SKM-1 (cell line): Measurements from ENCODE around the gene ITGA8.
"Not testable (repeated sequence)": the region's sequence is repeated elsewhere in the genome, so short reads cannot be mapped to it uniquely, and the experiment has no call there.

Experiments
- DNase-seq: peaks from one replicate; lab custom pipeline; 2025; ENCODE audit not compliant: unreplicated experiment; lab: John Stamatoyannopoulos, UW

Gene ITGA8

DNA sequence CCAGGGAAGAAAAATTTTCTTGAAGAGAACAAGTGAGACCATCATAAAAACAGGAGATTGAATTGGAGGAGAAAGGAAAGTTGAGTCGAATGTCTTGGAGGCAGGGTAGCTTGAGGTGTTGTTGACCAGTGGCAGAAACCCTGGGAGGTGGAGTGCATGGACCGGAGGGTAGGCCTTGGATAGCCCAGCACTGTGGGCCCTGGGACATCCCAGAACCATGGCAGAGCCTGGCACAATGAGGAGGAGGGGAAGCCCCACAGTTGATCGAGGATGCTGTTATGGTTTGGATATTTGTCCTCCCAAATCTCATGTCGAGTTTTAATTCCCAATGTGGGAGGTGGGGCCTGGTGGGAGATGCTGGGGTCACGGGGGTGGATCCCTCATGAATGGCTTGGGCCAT is 157.1 kb downstream of the ITGA8 start:
- DNase-seq, result no peak

DNA sequence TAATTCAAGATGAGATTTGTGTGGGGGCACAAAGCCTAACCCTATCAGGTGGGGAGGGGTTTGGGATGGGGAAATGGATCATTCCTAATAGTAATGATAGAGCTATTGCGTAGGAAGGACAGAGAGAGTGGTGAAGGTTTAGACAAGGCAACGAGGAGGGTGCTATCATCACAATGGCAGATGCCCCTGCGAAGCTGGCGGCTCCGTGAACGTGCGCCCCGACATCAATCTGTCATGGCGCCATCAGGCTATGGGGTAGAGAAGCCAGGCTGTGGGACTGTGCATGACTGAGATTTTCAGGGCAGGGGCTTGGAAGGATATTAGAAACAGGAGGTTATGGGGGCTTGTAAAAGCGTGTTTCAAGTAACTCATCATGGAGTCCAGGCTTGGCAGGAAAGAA is 157.6 kb downstream of the ITGA8 start:
- DNase-seq, result no peak

GRCh38 chr10:15558136-15558535 is 161.6 kb downstream of the ITGA8 start:
- no peak for DNase-seq

GRCh38 chr10:15557168-15557567 is 162.6 kb downstream of the ITGA8 start:
- DNase-seq, result not testable (repeated sequence)

GRCh38 chr10:15550950-15551349 is 168.8 kb downstream of the ITGA8 start:
- DNase-seq, result no peak

DNA sequence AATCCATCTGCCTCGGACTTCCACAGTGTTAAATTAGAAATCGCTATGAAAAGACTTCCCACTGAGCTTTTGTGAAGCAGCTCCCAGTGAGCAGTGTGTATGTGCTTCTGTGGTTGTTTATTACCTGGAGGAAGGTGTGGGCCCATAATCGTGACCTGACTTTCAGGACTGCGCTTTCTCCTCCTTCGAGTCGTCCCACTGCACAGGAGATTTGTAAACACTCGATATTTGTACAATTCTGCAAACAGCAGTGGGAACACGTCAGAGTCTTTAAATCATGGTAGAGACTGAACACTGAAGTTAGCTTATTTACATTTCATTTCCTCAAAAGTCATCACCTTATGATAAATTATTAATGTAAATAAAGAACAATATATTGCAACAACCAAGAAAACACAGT is 171.4 kb downstream of the ITGA8 start:
- no peak for DNase-seq

GRCh38 chr10:15546606-15547005 is 173.1 kb downstream of the ITGA8 start:
- no peak for DNase-seq

- DNase-seq, result no peak
Observed at GRCh38 chr10:15545884-15546283, 173.8 kb downstream of the ITGA8 start.

DNA sequence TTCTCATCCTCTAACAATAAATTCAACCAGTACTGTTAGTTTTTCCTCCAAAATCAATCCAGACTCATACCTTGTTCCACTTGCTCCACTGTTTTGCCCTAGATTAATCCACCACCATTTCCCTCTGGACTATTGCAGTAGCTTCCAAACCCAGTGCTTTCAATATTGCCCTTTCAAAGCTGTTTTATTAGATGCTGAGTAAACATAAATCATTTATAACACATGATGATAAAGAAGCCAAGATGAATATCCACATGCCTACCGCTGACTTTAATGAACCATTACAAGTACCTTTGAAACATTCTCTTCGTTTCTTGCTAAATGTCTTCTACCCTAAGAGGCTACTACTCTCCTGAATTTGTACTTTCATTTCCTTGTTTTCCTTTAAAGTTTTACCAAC is 174.5 kb downstream of the ITGA8 start:
- DNase-seq, result no peak

DNA sequence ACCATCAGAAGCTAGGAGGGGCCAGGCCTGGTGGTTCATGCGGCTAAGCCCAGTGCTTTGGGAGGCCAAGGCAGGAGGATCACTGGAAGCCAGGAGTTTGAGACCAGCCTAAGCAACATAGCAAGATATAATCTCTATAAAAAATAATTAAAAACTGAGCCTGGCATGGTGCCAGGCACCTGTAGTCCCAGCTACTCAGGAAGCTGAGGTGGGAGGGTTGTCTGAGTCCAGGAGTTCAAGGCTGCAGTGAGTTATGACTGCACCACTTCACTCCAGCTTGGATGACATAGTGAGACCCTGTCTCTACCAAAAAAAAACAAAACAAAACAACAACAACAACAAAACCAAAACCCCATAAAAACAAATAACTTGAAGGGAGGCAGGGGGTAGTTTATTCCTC is 175.7 kb downstream of the ITGA8 start:
- DNase-seq, result no peak

- no peak for DNase-seq
Observed at GRCh38 chr10:15542817-15543216, 176.9 kb downstream of the ITGA8 start.

DNA sequence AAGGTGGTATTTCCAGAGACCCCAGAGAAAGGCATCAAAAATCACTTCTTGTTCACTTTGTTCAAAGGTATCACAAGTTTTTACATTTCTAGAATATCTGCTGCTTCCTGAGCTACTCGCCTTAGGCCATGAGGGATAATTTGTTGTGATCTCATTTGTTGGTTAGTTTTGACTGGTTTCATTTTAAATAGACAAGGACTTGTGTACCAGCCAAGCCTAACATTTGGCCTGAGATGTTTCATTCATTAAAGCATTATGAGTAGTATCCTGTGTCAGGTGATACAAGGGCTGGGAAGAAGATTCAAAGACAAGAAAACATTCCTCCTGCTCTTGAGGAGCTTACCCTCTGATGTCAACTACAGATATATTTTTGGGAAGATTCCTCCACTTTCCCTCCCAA is 178.3 kb downstream of the ITGA8 start:
- DNase-seq, result no peak

GRCh38 chr10:15540727-15541126 is 179.0 kb downstream of the ITGA8 start:
- no peak for DNase-seq

- no peak for DNase-seq
Observed at GRCh38 chr10:15539262-15539661, 180.5 kb downstream of the ITGA8 start.

GRCh38 chr10:15534928-15535538 is 184.7 kb downstream of the ITGA8 start:
- DNase-seq, result not testable (repeated sequence)

DNA sequence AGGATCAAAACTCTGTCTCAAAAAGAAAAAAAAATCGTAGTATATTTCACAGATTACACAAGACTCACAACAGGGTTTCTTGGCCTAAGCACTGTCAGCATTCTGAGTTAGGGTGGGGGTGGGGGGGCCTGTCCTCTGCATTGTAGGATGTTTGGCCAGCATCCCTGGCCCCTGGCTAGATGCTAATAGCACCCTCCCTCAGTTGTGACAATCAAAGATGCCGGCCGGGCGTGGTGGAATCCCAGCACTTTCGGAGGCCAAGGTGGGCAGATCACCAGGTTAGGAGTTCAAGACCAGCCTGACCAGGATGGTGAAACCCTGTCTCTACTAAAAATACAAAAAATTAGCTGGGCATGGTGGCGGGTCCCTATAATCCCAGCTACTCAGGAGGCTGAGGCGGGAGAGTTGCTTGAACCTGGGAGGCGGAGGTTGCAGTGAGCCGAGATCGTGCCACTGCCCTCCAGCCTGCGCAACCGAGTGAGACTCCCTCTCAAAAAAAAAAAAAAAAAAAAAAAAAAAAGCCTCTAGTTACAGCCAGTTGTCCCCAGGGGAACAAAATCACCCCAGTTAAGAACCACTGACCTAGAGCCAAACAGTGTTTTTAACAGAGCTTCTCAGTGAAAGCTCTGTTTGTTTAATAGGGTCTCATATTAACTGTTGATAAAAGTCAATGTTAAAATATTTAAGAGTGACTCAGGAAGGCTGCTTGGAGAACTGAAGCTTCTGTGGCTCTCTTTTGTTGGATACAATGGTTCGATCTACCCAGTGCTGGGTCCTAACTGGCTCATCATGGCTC is 187.6 kb downstream of the ITGA8 start:
- DNase-seq, result no peak

DNA sequence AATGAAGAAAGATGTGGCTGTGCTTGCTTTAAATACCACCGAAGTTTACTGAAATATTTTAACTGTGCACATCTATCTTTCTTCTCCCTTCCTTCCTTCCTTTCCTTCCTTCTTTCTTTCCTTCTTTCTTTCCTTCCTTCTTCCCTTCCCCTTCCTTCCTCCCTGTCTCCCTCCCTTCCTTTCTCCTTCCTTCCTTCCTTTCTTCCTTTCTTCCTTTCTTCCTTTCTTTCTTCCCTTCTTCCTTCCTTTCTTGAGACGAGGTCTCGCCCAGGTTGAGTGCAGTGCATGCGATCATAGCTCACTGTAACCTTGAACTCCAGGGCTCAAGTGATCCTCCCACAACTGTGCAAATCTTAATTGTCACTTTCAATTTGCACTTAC is 190.9 kb downstream of the ITGA8 start:
- no peak for DNase-seq

GRCh38 chr10:15526754-15527153 is 193.0 kb downstream of the ITGA8 start:
- no peak for DNase-seq

- no peak for DNase-seq
Observed at GRCh38 chr10:15521328-15521903, 198.3 kb downstream of the ITGA8 start.

DNA sequence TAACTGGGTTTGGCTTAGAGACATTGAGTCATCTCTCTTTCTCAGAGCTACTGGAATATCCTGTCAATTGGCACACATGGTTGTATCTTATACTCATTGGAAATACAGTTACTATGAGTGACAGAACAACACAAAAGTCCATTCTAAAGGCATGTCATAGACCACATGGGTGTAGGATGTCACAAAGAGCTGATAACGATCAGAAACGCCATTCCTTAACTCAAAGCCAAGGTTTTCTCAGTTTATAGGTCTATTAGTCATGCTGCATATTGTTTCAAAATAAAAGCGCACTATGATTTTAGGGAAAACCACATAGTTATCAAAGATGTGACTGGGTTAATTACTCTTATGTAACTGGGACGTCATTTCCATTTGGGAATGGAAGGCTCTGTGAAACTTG is 201.5 kb downstream of the ITGA8 start:
- DNase-seq, result no peak

DNA sequence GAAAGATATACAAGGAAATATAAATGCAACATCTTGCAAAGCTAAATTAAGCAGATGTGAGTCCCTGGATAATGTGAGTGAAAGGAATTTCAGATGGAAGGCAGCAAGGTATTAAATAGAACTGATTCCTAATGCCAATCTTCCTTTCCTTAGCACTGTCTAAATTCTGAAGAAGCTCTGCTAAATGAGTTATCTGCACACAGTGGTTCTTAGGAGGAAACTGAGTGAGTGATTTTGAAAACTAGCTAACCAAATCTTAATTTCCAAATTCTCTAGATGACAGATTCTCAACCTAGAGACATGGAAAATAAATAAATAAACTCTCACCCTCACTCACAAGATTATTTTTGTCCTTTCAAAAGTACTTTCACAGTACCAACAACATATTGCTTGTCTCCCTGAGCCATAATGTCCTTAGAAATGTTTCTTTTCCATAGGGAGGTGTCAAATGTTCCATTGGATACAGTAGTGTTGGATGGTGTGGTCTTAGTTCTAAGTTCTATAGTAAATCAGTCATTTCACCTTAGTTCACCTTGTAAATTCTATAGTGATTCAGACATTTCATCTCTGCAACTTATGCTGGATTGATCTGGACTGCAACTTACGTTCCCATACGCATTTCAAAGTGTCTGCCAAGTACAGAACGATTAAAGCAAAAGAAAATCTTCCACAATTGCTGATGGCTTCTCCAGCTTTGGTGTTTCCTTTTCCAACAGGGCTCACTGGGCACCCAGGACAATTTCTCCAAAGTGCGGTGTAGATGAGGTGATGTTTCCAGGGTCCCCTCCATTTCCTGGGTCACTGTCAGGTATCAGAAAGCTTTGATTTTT is 203.3 kb downstream of the ITGA8 start:
- no peak for DNase-seq

DNA sequence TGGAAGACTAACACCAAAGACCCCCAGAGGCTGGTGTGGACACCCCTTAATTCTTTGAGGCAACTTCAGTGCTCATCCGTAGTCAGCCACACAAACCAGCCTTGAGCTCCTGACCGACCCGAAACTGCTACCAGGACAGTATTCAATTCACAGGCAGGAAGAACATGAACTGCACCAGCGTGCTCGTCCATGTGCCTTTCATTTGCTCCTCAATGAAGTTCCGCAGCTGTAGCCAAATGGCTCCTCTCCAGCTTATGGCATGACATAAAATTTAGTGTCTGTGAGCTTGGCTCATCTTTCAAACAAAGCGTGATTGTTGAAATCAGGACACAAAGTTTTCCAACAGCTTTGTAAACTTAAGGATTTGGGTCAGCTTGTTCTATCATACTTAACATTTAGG is 204.5 kb downstream of the ITGA8 start:
- DNase-seq, result no peak
